ENCODE measurements around the gene RB1. TPM values are rescaled to one million over a fixed set of nuclear protein-coding genes. Genes with fewer than 3 reads are reported as not detected.

Gene RB1
- total RNA-seq, 1 experiment from 2014 or later: 62.0 TPM

Other genes starting within 250 kb of the RB1 start
- gene MED4, start 208.6 kb upstream of the RB1 start, total RNA-seq (2014; rRNA removed; shearing (Covaris generic)): 30.8 and 39.3 TPM in 2 replicates
- gene ITM2B, start 70.5 kb upstream of the RB1 start, total RNA-seq (2014; rRNA removed; shearing (Covaris generic)): 164 and 232 TPM in 2 replicates
- 10.4 and 11.4 TPM in 2 replicates for gene LPAR6, start 109.4 kb downstream of the RB1 start, total RNA-seq (2014; rRNA removed; shearing (Covaris generic))
- gene RCBTB2, start 229.3 kb downstream of the RB1 start, total RNA-seq (2014; rRNA removed; shearing (Covaris generic)): 9.3 and 10.3 TPM in 2 replicates

Data from RPMI7951 (cell line).